DOHH2 (cell line): ENCODE results near the gene TRIM47.

Source experiments
- EZH2phosphoT487 ChIP-seq: fragments of 200-600 bp; sonication (generic); IDR thresholded peaks from 2 replicates; pipeline ENCODE4 v1.6.1; 2017; ENCODE audit warnings: borderline replicate concordance, mild to moderate bottlenecking, antibody characterized with exemption, low read length, moderate library complexity, mixed read lengths
- TF ChIP-seq, protein P1 (sequence below): fragments of 200-600 bp; sonication (generic); IDR thresholded peaks from one replicate; pipeline ENCODE4 v1.5.1; 2014; ENCODE audit warnings: antibody characterized with exemption, mild to moderate bottlenecking, low read depth, low read length; ENCODE audit not compliant: poor library complexity, severe bottlenecking

GRCh38 chr17:75849724-75850123 is 28.7 kb downstream of the TRIM47 start:
- TF ChIP-seq, protein P1, sequence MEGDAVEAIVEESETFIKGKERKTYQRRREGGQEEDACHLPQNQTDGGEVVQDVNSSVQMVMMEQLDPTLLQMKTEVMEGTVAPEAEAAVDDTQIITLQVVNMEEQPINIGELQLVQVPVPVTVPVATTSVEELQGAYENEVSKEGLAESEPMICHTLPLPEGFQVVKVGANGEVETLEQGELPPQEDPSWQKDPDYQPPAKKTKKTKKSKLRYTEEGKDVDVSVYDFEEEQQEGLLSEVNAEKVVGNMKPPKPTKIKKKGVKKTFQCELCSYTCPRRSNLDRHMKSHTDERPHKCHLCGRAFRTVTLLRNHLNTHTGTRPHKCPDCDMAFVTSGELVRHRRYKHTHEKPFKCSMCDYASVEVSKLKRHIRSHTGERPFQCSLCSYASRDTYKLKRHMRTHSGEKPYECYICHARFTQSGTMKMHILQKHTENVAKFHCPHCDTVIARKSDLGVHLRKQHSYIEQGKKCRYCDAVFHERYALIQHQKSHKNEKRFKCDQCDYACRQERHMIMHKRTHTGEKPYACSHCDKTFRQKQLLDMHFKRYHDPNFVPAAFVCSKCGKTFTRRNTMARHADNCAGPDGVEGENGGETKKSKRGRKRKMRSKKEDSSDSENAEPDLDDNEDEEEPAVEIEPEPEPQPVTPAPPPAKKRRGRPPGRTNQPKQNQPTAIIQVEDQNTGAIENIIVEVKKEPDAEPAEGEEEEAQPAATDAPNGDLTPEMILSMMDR = no peak
- TF ChIP-seq EZH2phosphoT487 = no peak
